Natural killer cell (primary cell): Measurements from ENCODE around the gene CAGE1. TPM values are rescaled to one million over a fixed set of nuclear protein-coding genes. Genes with fewer than 3 reads are reported as not detected.
A peak's percentile ranks its signal among the peaks of the same experiment; 100 is the strongest.

Experiments used
- ATAC-seq, 3 donors: fragments of 150-1000 bp in 2 of 3; fragments of 200-7000 bp in 1 of 3; cut with Tn5 transposase; 1 replicate in 1 of 3; 2 replicates in 2 of 3; pipeline ENCODE4 v1.10.0; 2021; ENCODE audit warnings: mild to moderate bottlenecking in 2 of 3, moderate library complexity in 2 of 3
- DNase-seq, 2 donors: peaks; one replicate each; pipeline versions ENCODE4 v3.0.0 to v3.0.0-alpha.2; 2013 to 2021; ENCODE audit warnings: mixed read lengths in 1 of 2
- H3K27ac ChIP-seq: one replicate; pipeline ENCODE4 v1.5.1; 2013; ENCODE audit warnings: mild to moderate bottlenecking, low read length
- H3K27me3 ChIP-seq: one replicate; pipeline ENCODE4 v1.6.1; 2013; ENCODE audit warnings: low read length; ENCODE audit not compliant: control insufficient read depth, insufficient read depth
- H3K36me3 ChIP-seq: one replicate; pipeline ENCODE4 v1.6.1; 2013; ENCODE audit warnings: low read length; ENCODE audit not compliant: control insufficient read depth, insufficient read depth
- H3K4me1 ChIP-seq: one replicate; pipeline ENCODE4 v1.6.1; 2013; ENCODE audit warnings: low read length; ENCODE audit not compliant: control insufficient read depth, insufficient read depth
- H3K4me3 ChIP-seq: one replicate; pipeline ENCODE4 v1.5.1; 2013; ENCODE audit warnings: low read length
- H3K9me3 ChIP-seq: one replicate; pipeline ENCODE4 v1.6.1; 2013; ENCODE audit warnings: low read length; ENCODE audit not compliant: control insufficient read depth, insufficient read depth
- H3K27ac Mint-ChIP-seq, 2 donors: one replicate each; pipeline ENCODE4 v1.8.0; 2022; ENCODE audit warnings: mild to moderate bottlenecking in 2 of 2, mixed read lengths in 2 of 2, moderate library complexity in 1 of 2
- H3K27me3 Mint-ChIP-seq, 2 donors: one replicate each; pipeline ENCODE4 v1.8.0; 2022; ENCODE audit warnings: low read depth in 2 of 2, mixed read lengths in 2 of 2
- H3K36me3 Mint-ChIP-seq: one replicate; pipeline ENCODE4 v1.8.0; 2022; ENCODE audit warnings: mixed read lengths
- H3K4me1 Mint-ChIP-seq, 2 donors: one replicate each; pipeline ENCODE4 v1.8.0; 2022; ENCODE audit warnings: mixed read lengths in 2 of 2
- H3K4me3 Mint-ChIP-seq: one replicate; pipeline ENCODE4 v1.8.0; 2022; ENCODE audit warnings: mild to moderate bottlenecking, moderate library complexity, mixed read lengths
- H3K9me3 Mint-ChIP-seq, 2 donors: one replicate each; pipeline ENCODE4 v1.8.0; 2022; ENCODE audit warnings: mixed read lengths in 2 of 2
- WGBS: methylation state at CpG from one replicate; pipeline ENCODE4 v1.1.7; 2013; ENCODE audit warnings: missing lambda C conversion rate; ENCODE audit not compliant: insufficient coverage; 5-methylcytosine and 5-hydroxymethylcytosine counted together
- intact Hi-C: fragments of 100-400 bp; cut with micrococcal nuclease; formaldehyde crosslinking; loops from one replicate; pipeline ENCODE4 v1.14.2; 2022
- total RNA-seq, 4 donors: library from RNA; stranded (reverse); fragments of 120-200 nt in 1 of 4; gene quantifications; one replicate each; pipeline versions ENCODE4 v1.2.3 to v1.2.4, GENCODE V29; 2013 to 2022
- TF ChIP-seq, protein P1 (sequence below): fragments of 200-600 bp; IDR thresholded peaks from one replicate; pipeline ENCODE4 v1.8.0; 2022; ENCODE audit warnings: antibody characterized with exemption

Gene CAGE1
- total RNA-seq, 3 donors from 2014 or later (not counting 1 experiment from before 2014, with no cell fraction given): 0.70 to 1.3 (median 1.1) TPM

DNA sequence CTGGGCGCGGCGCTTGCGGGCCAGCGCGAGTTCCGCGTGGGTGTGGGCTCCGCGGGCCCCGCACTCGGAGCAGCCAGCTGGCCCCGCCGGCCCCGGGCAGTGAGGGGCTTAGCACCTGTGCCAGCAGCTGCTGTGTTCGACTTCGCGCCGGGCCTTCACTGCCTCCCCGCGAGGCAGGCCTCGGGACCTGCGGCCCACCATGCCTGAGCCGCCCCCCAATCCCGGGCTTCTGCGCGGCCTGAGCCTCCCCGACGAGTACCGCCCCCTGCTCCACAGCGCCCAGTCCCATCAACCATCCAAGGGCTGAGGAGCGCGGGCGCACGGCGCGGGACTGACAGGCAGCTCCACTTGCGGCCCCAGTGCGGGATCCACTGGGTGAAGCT lies 36.3 kb upstream of the CAGE1 start:
- H3K4me3 Mint-ChIP-seq: no peak overlapping the region
- Histone ChIP-seq H3K27me3 (no peaks in the 10 kb centered on the region), H3K36me3 (no peaks in the 10 kb centered on the region), H3K9me3 (no peaks in the 10 kb centered on the region), H3K4me1 (no peaks in the 10 kb centered on the region), H3K27ac (no peak overlapping the region), H3K4me3 (no peak overlapping the region)
- intact Hi-C loops: no loop called here
- 98% methylated on average over 39 of the region's 39 CpGs for WGBS
- DNase-seq: no peak
- TF ChIP-seq, protein P1, sequence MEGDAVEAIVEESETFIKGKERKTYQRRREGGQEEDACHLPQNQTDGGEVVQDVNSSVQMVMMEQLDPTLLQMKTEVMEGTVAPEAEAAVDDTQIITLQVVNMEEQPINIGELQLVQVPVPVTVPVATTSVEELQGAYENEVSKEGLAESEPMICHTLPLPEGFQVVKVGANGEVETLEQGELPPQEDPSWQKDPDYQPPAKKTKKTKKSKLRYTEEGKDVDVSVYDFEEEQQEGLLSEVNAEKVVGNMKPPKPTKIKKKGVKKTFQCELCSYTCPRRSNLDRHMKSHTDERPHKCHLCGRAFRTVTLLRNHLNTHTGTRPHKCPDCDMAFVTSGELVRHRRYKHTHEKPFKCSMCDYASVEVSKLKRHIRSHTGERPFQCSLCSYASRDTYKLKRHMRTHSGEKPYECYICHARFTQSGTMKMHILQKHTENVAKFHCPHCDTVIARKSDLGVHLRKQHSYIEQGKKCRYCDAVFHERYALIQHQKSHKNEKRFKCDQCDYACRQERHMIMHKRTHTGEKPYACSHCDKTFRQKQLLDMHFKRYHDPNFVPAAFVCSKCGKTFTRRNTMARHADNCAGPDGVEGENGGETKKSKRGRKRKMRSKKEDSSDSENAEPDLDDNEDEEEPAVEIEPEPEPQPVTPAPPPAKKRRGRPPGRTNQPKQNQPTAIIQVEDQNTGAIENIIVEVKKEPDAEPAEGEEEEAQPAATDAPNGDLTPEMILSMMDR: no peak
- no peak for ATAC-seq
- peaks cover 0 to 4% of the 10 kb centered on the region in 2 donors for H3K27me3 Mint-ChIP-seq
- H3K36me3 Mint-ChIP-seq: no peaks in the 10 kb centered on the region
- H3K27ac Mint-ChIP-seq: no peak overlapping the region
- H3K4me1 Mint-ChIP-seq: no peaks in the 10 kb centered on the region
- H3K9me3 Mint-ChIP-seq: no peaks in the 10 kb centered on the region

DNA sequence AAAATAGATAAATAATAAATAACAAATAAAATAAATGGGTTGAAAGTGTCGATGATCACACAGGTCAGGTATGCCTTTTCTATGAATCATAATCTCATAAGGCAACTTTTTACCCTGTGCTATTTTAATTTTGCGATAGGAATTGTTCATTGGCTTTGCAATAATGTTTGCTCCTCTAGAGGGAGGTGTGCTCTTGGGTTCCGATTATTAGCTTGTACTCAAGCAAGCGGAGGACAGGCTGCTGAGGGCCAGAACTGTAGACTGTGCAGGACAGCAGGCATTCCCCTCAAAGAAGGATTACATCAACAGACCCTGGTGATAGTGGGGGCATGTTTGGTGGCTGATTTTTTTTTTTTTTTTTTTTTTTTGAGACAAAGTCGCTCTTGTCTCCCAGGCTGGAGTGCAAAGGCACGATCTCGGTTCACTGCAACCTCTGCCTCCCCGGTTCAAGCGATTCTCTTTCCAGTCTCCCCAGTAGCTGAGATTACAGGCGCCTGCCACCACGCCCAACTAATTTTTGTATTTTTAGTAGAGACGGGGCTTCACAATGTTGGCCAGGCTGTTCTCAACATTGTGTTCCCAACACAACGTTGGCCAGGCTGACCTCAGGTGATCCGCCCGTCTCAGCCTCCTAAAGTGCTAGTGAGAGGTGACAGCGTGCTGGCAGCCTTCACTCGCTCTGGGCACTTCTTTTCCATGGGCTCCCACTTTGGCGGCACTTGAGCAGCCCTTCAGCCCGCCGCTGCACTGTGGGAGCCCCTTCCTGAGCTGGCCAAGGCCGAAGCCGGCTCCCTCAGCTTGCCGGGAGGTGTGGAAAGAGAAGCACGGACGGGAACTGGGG lies 35.6 kb upstream of the CAGE1 start:
- DNase-seq (peak in 1 of 2 donors; percentile 11), ATAC-seq (no peak)
- 90% methylated on average over 24 of the region's 25 CpGs for WGBS
- Mint-ChIP-seq H3K4me1 (no peaks in the 10 kb centered on the region), H3K9me3 (no peaks in the 10 kb centered on the region), H3K27ac (no peak overlapping the region), H3K4me3 (no peak overlapping the region), H3K27me3 (no peaks in the 10 kb centered on the region), H3K36me3 (no peaks in the 10 kb centered on the region)
- no peak overlapping the region for H3K27ac ChIP-seq
- TF ChIP-seq, protein P1: no peak
- no peaks in the 10 kb centered on the region for H3K27me3 ChIP-seq
- H3K36me3 ChIP-seq: no peaks in the 10 kb centered on the region
- intact Hi-C loops: no loop called here
- H3K9me3 ChIP-seq: no peaks in the 10 kb centered on the region
- no peak overlapping the region for H3K4me3 ChIP-seq
- no peaks in the 10 kb centered on the region for H3K4me1 ChIP-seq

DNA sequence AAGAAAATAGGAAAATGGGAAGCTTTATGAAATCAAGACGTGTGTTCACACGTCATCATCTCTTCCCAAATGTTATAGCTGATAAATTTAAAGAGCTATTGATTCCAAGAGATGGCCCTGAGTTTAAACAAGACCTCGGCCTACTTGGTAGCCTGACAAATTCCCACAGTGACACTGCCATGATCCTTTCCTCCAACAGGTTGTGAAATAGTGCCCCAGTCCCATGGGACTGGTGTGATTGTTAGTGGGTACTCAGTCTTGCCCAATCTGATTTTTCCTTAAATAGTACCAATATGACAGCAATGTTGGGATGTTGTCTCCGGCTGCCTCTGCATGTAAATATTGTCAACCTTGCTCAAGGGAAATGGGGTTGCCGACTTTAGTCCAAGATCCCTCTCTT lies 34.5 kb upstream of the CAGE1 start:
- Mint-ChIP-seq H3K4me1 (no peaks in the 10 kb centered on the region), H3K36me3 (no peaks in the 10 kb centered on the region), H3K27me3 (no peaks in the 10 kb centered on the region), H3K9me3 (no peaks in the 10 kb centered on the region), H3K4me3 (no peak overlapping the region), H3K27ac (no peak overlapping the region)
- peaks cover 5% of the 10 kb centered on the region for H3K36me3 ChIP-seq
- TF ChIP-seq, protein P1: no peak
- ATAC-seq: no peak
- no peak overlapping the region for H3K27ac ChIP-seq
- intact Hi-C loops: no loop called here
- H3K27me3 ChIP-seq: no peaks in the 10 kb centered on the region
- no peak for DNase-seq
- 87% methylated on average over 2 of the region's 5 CpGs for WGBS
- no peaks in the 10 kb centered on the region for H3K4me1 ChIP-seq
- H3K9me3 ChIP-seq: no peaks in the 10 kb centered on the region
- no peak overlapping the region for H3K4me3 ChIP-seq

DNA sequence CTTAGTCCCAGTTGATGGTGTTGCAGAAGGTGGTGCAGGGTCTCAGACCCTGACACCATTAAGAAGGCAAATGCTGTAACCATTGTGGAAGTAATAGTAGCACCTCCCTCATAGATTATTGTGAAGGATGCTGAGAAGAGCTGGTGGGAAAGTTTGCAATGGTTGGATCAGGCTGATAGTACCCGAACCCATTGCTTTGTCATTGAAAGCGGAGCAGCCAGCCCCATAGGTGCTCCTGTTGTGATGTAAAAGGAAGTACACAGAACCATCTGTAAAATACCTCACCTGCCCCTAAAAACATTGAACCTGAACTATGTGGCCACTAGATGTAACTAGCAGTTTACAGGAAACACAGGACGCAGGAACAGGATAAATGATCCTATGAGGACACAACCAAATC lies 31.5 kb upstream of the CAGE1 start:
- Mint-ChIP-seq H3K4me1 (no peaks in the 10 kb centered on the region), H3K4me3 (no peak overlapping the region), H3K9me3 (no peaks in the 10 kb centered on the region), H3K36me3 (peaks cover 13% of the 10 kb centered on the region), H3K27ac (no peak overlapping the region), H3K27me3 (no peaks in the 10 kb centered on the region)
- no peak for ATAC-seq
- no peak for DNase-seq
- Histone ChIP-seq H3K4me1 (no peaks in the 10 kb centered on the region), H3K27me3 (no peaks in the 10 kb centered on the region), H3K36me3 (peaks cover 28% of the 10 kb centered on the region), H3K27ac (no peak overlapping the region), H3K9me3 (no peaks in the 10 kb centered on the region), H3K4me3 (no peak overlapping the region)
- intact Hi-C loops: no loop called here
- TF ChIP-seq, protein P1: no peak
- WGBS: 100% methylated on average over 2 of the region's 3 CpGs
